Progenitor cell of endocrine pancreas (in vitro differentiated cells): ENCODE data around the gene RITA1. TPM values are rescaled to one million over a fixed set of nuclear protein-coding genes. Genes with fewer than 3 reads are reported as not detected.

ENCODE experiments used
- DNase-seq: peaks from one replicate; pipeline ENCODE4 v3.0.0; 2021; ENCODE audit warnings: low spot score; ENCODE audit not compliant: unreplicated experiment
- H3K27ac Mint-ChIP-seq: 2 replicates; pipeline ENCODE4 v1.8.0; 2021; ENCODE audit warnings: mild to moderate bottlenecking, moderate library complexity, mixed read lengths
- H3K27me3 Mint-ChIP-seq: 2 replicates; pipeline ENCODE4 v1.8.0; 2021; ENCODE audit warnings: mixed read lengths
- H3K36me3 Mint-ChIP-seq: 2 replicates; pipeline ENCODE4 v1.8.0; 2022; ENCODE audit warnings: mixed read lengths; ENCODE audit not compliant: insufficient read depth
- H3K4me1 Mint-ChIP-seq: 2 replicates; pipeline ENCODE4 v1.8.0; 2021; ENCODE audit warnings: low read depth, mixed read lengths
- H3K4me3 Mint-ChIP-seq: 2 replicates; pipeline ENCODE4 v1.8.0; 2021; ENCODE audit warnings: low read depth, mild to moderate bottlenecking, moderate library complexity, mixed read lengths
- H3K9me3 Mint-ChIP-seq: 2 replicates; pipeline ENCODE4 v1.8.0; 2021; ENCODE audit warnings: low read depth, mixed read lengths
- CTCF ChIP-seq: fragments of 200-600 bp; sonication (generic); IDR thresholded peaks from one replicate; pipeline ENCODE4 v1.5.0; 2021; ENCODE audit warnings: antibody characterized with exemption, mild to moderate bottlenecking; ENCODE audit not compliant: unreplicated experiment
- total RNA-seq: library from RNA; stranded (reverse); gene quantifications from 2 replicates; pipeline ENCODE4 v1.2.1, GENCODE V29; 2021

The RITA1 gene
- total RNA-seq, 1 donor from 2014 or later = 16.2 TPM

GRCh38 chr12:113144806-113145205 lies 40.7 kb upstream of the RITA1 start:
- no peak for DNase-seq
- Mint-ChIP-seq H3K27ac (no peak overlapping the region), H3K9me3 (peaks cover 5% of the 10 kb centered on the region), H3K4me1 (peaks cover 3% of the 10 kb centered on the region), H3K4me3 (no peak overlapping the region), H3K36me3 (no peaks in the 10 kb centered on the region), H3K27me3 (peaks cover 10% of the 10 kb centered on the region)
- TF ChIP-seq CTCF = no peak

- Mint-ChIP-seq H3K36me3 (no peaks in the 10 kb centered on the region), H3K9me3 (peaks cover 5% of the 10 kb centered on the region), H3K4me1 (peaks cover 4% of the 10 kb centered on the region), H3K27me3 (peaks cover 13% of the 10 kb centered on the region), H3K27ac (no peak overlapping the region), H3K4me3 (no peak overlapping the region)
- DNase-seq = no peak
- TF ChIP-seq CTCF = no peak
These were observed 39.6 kb upstream of the RITA1 start for GRCh38 chr12:113145720-113146551.

- no peak overlapping the region for H3K4me3 Mint-ChIP-seq
- H3K4me1 Mint-ChIP-seq = peaks cover 4% of the 10 kb centered on the region
- TF ChIP-seq CTCF = no peak
- DNase-seq = no peak
- peaks cover 17% of the 10 kb centered on the region for H3K27me3 Mint-ChIP-seq
- H3K27ac Mint-ChIP-seq = no peak overlapping the region
- H3K9me3 Mint-ChIP-seq = peaks cover 5% of the 10 kb centered on the region
- no peaks in the 10 kb centered on the region for H3K36me3 Mint-ChIP-seq
These were observed 38.5 kb upstream of the RITA1 start for GRCh38 chr12:113146999-113147398.

GRCh38 chr12:113149361-113150150 lies 36.0 kb upstream of the RITA1 start, which contains the start of gene CFAP73:
CFAP73 (plus strand) TSS chr12:113149724; CDS start chr12:113149858, 134 bp downstream.
- Mint-ChIP-seq H3K27me3 (peaks cover 39% of the 10 kb centered on the region), H3K9me3 (peaks cover 5% of the 10 kb centered on the region), H3K4me3 (no peak within 1 kb of the TSS), H3K36me3 (no peaks in the 10 kb centered on the region), H3K27ac (no peak within 1 kb of the TSS), H3K4me1 (peaks cover 8% of the 10 kb centered on the region)
- peak; percentile 18 for TF ChIP-seq CTCF
- peak; percentile 64 for DNase-seq

GRCh38 chr12:113151655-113152054 lies 33.9 kb upstream of the RITA1 start:
- peaks cover 8% of the 10 kb centered on the region for H3K4me1 Mint-ChIP-seq
- TF ChIP-seq CTCF = no peak
- peaks cover 5% of the 10 kb centered on the region for H3K9me3 Mint-ChIP-seq
- H3K27ac Mint-ChIP-seq = no peak overlapping the region
- peaks cover 53% of the 10 kb centered on the region for H3K27me3 Mint-ChIP-seq
- no peak overlapping the region for H3K4me3 Mint-ChIP-seq
- no peak for DNase-seq
- peaks cover under 1% of the 10 kb centered on the region for H3K36me3 Mint-ChIP-seq
